Activated CD8-positive, alpha-beta memory T cell treated with anti-CD3 and anti-CD28 coated beads for 4 hours (primary cell): ENCODE measurements around the gene EGFL7.

Experiments
- DNase-seq, 2 donors: peaks; one replicate each; pipeline ENCODE4 v3.0.0-alpha.2; 2020; ENCODE audit warnings: low read depth in 2 of 2

EGFL7 gene

DNA sequence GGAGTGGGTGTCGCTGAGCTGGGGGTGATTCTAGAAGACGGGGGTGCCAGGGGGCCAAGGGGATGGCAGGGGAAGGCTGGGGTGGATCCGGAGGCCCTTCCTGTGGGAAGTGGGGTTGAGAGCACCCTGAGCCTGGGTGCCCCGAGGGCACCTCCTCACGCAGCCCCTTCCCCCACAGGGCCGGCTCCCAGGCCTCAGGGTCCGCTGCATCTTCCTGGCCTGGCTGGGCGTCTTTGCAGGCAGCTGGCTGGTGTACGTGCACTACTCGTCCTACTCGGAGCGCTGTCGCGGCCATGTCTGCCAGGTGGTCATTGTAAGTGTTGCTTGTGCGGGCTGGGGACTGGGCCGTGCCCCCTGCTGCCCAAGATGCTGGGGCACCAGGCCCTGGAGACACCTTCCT lies 54.7 kb downstream of the EGFL7 start:
- DNase-seq = no peak

DNA sequence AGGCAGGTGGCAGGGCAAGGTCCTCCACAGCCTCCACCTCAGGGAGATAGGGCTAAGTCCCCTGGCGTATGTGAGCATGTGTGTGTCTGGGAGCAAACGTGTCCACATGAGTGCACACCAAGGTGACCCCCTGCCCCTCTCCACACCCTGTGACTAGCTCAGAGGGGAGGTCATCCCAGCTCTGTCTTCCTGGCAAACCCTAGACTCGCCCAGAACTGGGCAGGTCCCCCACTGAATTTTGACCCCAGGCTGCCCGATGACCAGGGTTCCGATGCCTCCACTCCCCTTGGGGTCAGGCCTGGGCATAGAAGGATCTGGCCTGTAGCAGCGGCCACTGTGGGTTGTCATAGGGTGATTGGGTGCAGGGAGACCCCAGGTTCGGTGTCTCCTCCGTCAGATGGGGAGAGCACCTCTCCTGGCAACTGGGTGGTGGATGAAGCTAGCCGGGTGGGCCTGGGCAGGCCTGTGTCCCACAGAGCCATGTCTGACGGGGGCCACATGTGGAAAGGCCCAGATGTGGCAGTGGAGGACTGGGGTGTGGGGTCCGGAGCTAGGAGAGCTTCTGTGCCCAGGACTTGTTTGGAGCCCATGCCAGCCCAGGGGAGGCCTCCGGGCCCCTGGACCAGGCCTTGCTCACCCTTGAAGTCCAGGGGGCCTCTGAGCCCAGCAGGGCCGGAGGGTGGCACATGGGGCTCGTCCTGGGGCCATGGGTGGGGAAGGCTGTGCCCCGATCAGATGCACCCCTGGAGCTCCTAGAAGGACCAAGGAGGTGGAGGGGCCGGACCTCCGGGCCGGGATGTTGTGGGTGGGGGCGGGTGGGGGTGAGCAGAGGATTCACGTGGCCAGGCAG lies 55.9 kb downstream of the EGFL7 start:
- DNase-seq = no peak

DNA sequence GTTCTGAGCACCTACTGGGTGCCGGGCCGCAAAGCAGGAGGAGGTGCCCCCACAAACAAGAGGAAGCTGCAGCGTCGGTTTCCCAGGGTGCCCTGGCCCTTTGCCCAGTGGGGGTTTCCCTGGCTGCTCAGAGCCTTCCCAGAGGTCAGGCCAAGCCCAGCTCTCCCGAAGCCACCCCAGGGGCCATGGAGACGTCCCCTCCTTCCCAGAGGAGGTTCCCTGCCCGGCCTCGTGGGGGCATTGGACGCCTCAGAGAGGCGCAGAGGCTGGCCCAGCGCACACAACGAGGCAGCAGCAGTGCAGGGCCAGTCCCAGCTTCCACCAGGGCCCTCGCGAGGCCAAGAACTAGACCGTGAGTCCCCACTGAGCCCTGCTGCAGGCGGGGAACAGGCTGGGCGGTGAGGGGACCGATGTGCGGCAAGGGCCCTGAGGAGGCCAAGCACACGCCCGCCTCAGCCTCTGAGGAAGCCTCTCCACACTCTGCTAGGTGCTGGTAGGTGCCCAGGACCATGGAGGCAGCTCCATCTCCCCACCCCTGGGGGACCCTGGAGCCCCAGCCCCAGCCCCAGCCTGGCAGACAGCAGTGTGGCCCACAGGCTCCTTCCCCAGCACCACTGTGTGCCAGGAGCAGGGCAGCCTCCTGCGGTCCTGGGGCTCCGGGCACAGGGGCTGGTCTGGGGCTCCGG lies 56.6 kb downstream of the EGFL7 start:
- DNase-seq = no peak

DNA sequence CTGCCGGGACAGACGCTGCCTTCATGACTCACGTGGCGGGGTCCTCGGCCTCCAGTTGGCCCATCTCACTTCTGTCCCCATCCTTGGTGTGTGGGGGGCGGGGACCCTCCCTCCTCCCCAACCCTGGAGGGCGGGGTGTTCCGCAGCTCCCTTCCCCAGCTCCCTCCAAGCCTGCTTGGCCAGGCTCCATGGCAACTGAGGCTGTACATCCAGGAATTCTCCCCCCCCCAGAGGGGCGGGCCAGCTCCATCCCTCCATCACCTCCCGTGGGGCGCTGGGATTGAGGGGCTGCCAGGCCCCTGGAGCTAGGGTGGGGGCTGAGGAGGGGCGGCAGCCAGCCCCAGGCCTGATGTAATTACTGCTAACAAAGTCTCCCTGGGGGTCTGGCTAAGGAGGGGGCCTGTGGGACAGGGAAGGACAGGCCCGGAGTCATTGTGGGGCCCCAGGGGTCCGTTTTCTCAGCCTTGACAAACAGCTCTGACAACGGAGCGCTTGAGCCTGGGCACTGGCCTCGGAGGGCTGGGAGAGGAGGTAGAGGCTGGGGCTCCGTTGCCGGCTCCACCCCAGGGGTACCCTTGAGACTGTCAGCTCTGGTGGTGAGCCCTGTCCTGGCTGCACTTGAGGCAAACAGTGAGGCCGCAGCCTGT lies 57.7 kb downstream of the EGFL7 start:
- DNase-seq = no peak

DNA sequence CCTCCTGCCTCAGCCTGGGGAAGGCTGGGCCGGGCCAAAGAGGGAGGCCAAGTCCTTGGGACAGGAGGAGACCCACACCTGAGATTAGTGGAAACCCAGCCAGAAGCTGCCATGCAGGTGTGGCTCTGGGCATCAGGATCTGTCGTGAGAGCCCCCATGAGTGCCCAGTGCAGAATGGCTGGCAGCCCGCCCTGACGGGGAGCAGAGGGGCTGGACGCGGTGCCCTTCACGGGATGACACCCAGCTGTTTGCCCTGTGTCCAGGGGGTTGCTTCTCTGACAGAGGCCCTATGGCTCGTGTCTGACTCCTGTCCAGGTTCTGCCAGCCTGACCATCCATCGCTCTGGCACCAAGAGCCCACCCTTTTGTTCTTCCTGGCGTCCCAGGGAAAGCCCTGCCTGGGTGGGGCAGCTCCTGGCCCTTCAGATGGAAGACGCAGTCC lies 58.2 kb downstream of the EGFL7 start:
- DNase-seq = no peak

DNA sequence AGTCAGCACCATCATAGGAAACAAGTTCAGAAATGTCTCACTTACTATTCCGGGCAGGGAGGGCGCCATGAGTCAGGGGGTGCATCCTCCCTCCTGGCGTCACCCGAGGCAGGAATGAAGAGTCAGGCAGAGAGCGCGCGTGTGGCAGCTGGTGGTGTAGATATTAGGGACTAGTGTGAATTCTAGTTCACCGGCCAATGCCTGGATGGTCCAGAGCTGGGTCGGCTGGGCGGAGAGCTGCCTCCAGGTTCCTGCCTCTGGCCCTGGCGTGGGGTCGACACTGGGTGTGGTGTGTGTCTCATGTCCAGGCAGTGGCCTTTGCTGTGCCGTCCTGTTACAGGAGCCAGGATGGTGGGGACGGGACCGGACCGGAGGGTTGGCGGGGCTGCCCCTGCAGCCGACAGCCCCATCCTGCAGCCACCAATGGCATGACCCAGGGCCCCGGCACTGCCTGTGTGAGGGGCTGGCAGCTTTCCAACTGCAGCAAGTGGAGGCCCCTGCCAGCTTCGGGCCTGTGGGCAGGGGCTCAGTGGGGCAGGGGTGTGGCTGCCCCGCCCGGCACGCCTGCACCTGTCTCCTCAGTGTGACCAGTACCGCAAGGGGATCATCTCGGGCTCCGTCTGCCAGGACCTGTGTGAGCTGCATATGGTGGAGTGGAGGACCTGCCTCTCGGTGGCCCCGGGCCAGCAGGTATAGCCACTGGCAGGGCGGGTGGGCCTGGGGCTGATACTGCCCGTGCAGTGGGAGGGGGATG lies 58.8 kb downstream of the EGFL7 start:
- DNase-seq = no peak
